ENCODE measurements around the gene CARD11.

- TF ChIP-seq CTCF (IDR thresholded peaks at IDR 0.05) (no peak), EZH2 (IDR thresholded peaks at IDR 0.05; ENCODE audit: borderline replicate concordance, insufficient read depth, low read depth, low read length, poor library complexity, severe bottlenecking) (no peak)
Observed at GRCh38 chr7:3067193-3067592, 23.5 kb upstream of the CARD11 start.
